H9 (cell line): ENCODE results near the gene GAD2. TPM values are rescaled to one million over a fixed set of nuclear protein-coding genes. Genes with fewer than 3 reads are reported as not detected.

ENCODE experiments used
- DNase-seq: peaks from one replicate; pipeline ENCODE4 v3.0.0-alpha.2; 2017
- H2AFZ ChIP-seq: one replicate; pipeline ENCODE4 v1.6.1; 2013; ENCODE audit warnings: mild to moderate bottlenecking, low read length, control low read depth, moderate library complexity
- H2AK5ac ChIP-seq: 2 replicates; pipeline ENCODE4 v1.6.1; 2013; ENCODE audit warnings: low read length, control low read depth, mixed read lengths; ENCODE audit not compliant: insufficient read length
- H2BK120ac ChIP-seq: one replicate; pipeline ENCODE4 v1.6.1; 2013; ENCODE audit warnings: low read depth, mild to moderate bottlenecking, low read length, control low read depth, inconsistent platforms; ENCODE audit not compliant: poor library complexity, severe bottlenecking
- H2BK12ac ChIP-seq: 2 replicates; pipeline ENCODE4 v1.6.1; 2013; ENCODE audit warnings: low read length, control low read depth, mixed read lengths, low read depth; ENCODE audit not compliant: insufficient read length
- H2BK15ac ChIP-seq: 2 replicates; pipeline ENCODE4 v1.6.1; 2013; ENCODE audit warnings: low read depth, low read length, control low read depth
- H2BK20ac ChIP-seq: one replicate; pipeline ENCODE4 v1.6.1; 2013; ENCODE audit warnings: low read depth, mild to moderate bottlenecking, low read length, control low read depth, inconsistent platforms; ENCODE audit not compliant: poor library complexity, severe bottlenecking
- H2BK5ac ChIP-seq: 2 replicates; pipeline ENCODE4 v1.6.1; 2013; ENCODE audit warnings: low read length, control low read depth, mixed read lengths; ENCODE audit not compliant: insufficient read length
- H3K14ac ChIP-seq: 2 replicates; pipeline ENCODE4 v1.6.1; 2013; ENCODE audit warnings: low read length, control low read depth; ENCODE audit not compliant: insufficient read depth
- H3K18ac ChIP-seq: 2 replicates; pipeline ENCODE4 v1.6.1; 2013; ENCODE audit warnings: low read depth, mild to moderate bottlenecking, mixed read lengths, low read length, control low read depth; ENCODE audit not compliant: insufficient read length
- H3K23ac ChIP-seq: 2 replicates; pipeline ENCODE4 v1.6.1; 2013; ENCODE audit warnings: low read length, control low read depth, mixed read lengths, low read depth; ENCODE audit not compliant: insufficient read length
- H3K23me2 ChIP-seq: 2 replicates; pipeline ENCODE4 v1.6.1; 2013; ENCODE audit warnings: low read depth, mild to moderate bottlenecking, mixed read lengths, low read length, control low read depth; ENCODE audit not compliant: insufficient read length, poor library complexity, severe bottlenecking
- H3K27ac ChIP-seq: 2 replicates; pipeline ENCODE4 v1.5.1; 2013; ENCODE audit warnings: low read length, control low read depth, mixed read lengths, low read depth; ENCODE audit not compliant: insufficient read length
- H3K27me3 ChIP-seq: 2 replicates; pipeline ENCODE4 v1.6.1; 2013; ENCODE audit warnings: low read length, control low read depth, inconsistent platforms; ENCODE audit not compliant: insufficient read depth
- H3K4ac ChIP-seq: 2 replicates; pipeline ENCODE4 v1.6.1; 2013; ENCODE audit warnings: low read depth, mild to moderate bottlenecking, control low read depth, inconsistent platforms, low read length, moderate library complexity
- H3K4me1 ChIP-seq: 2 replicates; pipeline ENCODE4 v1.6.1; 2013; ENCODE audit warnings: low read length, control low read depth, inconsistent platforms; ENCODE audit not compliant: insufficient read depth
- H3K4me2 ChIP-seq: 2 replicates; pipeline ENCODE4 v1.6.1; 2013; ENCODE audit warnings: low read length, control low read depth, mixed read lengths; ENCODE audit not compliant: insufficient read length, insufficient read depth
- H3K56ac ChIP-seq: 2 replicates; pipeline ENCODE4 v1.6.1; 2013; ENCODE audit warnings: low read depth, mild to moderate bottlenecking, mixed read lengths, low read length, control low read depth; ENCODE audit not compliant: insufficient read length
- H3K79me1 ChIP-seq: 2 replicates; pipeline ENCODE4 v1.6.1; 2013; ENCODE audit warnings: low read depth, mild to moderate bottlenecking, moderate library complexity, low read length, control low read depth, inconsistent platforms; ENCODE audit not compliant: insufficient read depth, poor library complexity, severe bottlenecking
- H3K79me2 ChIP-seq: 2 replicates; pipeline ENCODE4 v1.6.1; 2013; ENCODE audit warnings: low read length, control low read depth, inconsistent platforms; ENCODE audit not compliant: insufficient read depth
- H3K9ac ChIP-seq: 2 replicates; pipeline ENCODE4 v1.6.1; 2013; ENCODE audit warnings: low read length, control low read depth, mixed read lengths; ENCODE audit not compliant: insufficient read length; ENCODE audit errors: extremely low read depth
- H3K9me3 ChIP-seq: one replicate; pipeline ENCODE4 v1.6.1; 2013; ENCODE audit warnings: low read depth, low read length, inconsistent platforms; ENCODE audit not compliant: control insufficient read depth
- H3T11ph ChIP-seq: one replicate; pipeline ENCODE4 v1.6.1; 2013; ENCODE audit warnings: mild to moderate bottlenecking, low read length, control low read depth, inconsistent platforms
- H4K20me1 ChIP-seq: one replicate; pipeline ENCODE4 v1.6.1; 2013; ENCODE audit not compliant: control insufficient read depth, insufficient read length, insufficient read depth
- H4K5ac ChIP-seq: 2 replicates; pipeline ENCODE4 v1.6.1; 2013; ENCODE audit warnings: low read depth, mild to moderate bottlenecking, mixed read lengths, low read length, control low read depth; ENCODE audit not compliant: insufficient read length
- H4K8ac ChIP-seq: replicated peaks from 2 replicates; pipeline ENCODE4 v1.6.1; 2013; ENCODE audit warnings: low read length, control low read depth, mixed read lengths, low read depth; ENCODE audit not compliant: insufficient read length
- H4K91ac ChIP-seq: 2 replicates; pipeline ENCODE4 v1.6.1; 2013; ENCODE audit warnings: low read depth, mild to moderate bottlenecking, moderate library complexity, mixed read lengths, low read length, control low read depth; ENCODE audit not compliant: insufficient read length
- H3K27ac Mint-ChIP-seq, 3 experiments: 2 replicates in 2 of 3; 3 replicates in 1 of 3; pipeline ENCODE4 v1.8.0; 2020 to 2021; ENCODE audit warnings: mixed read lengths in 3 of 3, mild to moderate bottlenecking in 1 of 3, moderate library complexity in 1 of 3
- H3K27me3 Mint-ChIP-seq: 2 replicates; pipeline ENCODE4 v1.8.0; 2021; ENCODE audit warnings: low read depth, mild to moderate bottlenecking, moderate library complexity, mixed read lengths
- H3K36me3 Mint-ChIP-seq, 3 experiments: 2 replicates in 2 of 3; 3 replicates in 1 of 3; pipeline ENCODE4 v1.8.0; 2020 to 2021; ENCODE audit warnings: low read depth in 3 of 3, mixed read lengths in 3 of 3; ENCODE audit not compliant: insufficient read depth in 1 of 3
- H3K4me1 Mint-ChIP-seq, 2 experiments: 2 replicates each; pipeline ENCODE4 v1.8.0; 2020; ENCODE audit warnings: mixed read lengths in 2 of 2
- H3K4me3 Mint-ChIP-seq, 2 experiments: 2 replicates in 1 of 2; 3 replicates in 1 of 2; pipeline ENCODE4 v1.8.0; 2020 to 2021; ENCODE audit warnings: mild to moderate bottlenecking in 2 of 2, mixed read lengths in 2 of 2, moderate library complexity in 1 of 2
- H3K9me3 Mint-ChIP-seq, 2 experiments: 2 replicates in 1 of 2; 3 replicates in 1 of 2; pipeline ENCODE4 v1.8.0; 2020; ENCODE audit warnings: mild to moderate bottlenecking in 2 of 2, mixed read lengths in 2 of 2, moderate library complexity in 1 of 2
- WGBS: extraction: QIAGEN DNeasy Blood & Tissue Kit; methylation state at CpG from one replicate; pipeline ENCODE4 v1.1.7; 2013; ENCODE audit warnings: missing lambda C conversion rate, low lambda C conversion rate, mixed read lengths; ENCODE audit not compliant: insufficient read length; ENCODE audit errors: extremely low coverage; 5-methylcytosine and 5-hydroxymethylcytosine counted together
- total RNA-seq: library from RNA; stranded (reverse); gene quantifications from 2 replicates; pipeline ENCODE4 v1.2.1, GENCODE V29; 2021
- TF ChIP-seq, protein P1 (sequence below): fragments of 200-600 bp; sonication (generic); conservative IDR thresholded peaks from 3 replicates; pipeline ENCODE4 v1.8.0; 2021; ENCODE audit warnings: antibody characterized with exemption, mild to moderate bottlenecking

Gene GAD2
- total RNA-seq, 1 experiment from 2014 or later = 2.0 TPM

DNA sequence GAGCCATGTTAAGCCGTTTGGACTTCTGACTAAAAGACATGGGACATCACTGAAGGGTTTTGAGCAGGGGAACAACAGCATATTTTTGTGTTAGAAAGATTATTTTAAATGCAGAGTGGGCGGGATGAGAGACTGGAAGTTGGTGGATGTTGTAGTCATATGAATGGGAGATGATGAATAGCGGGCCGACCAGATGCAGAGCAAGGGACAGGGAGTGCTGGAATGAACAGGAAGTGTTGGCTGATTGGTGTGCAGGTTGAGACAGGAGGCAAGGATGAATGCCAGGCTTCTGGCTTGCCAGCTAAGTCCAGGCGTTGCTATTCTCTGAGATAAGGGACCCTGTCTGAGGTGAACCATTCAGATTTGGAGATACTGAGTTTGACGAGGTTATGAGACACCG lies 38.0 kb downstream of the GAD2 start:
- no peak overlapping the region for H3T11ph ChIP-seq
- H3K4me1 ChIP-seq = peaks cover 2% of the 10 kb centered on the region; the same call in 1 of the 2 replicates
- H3K27me3 Mint-ChIP-seq = no peaks in the 10 kb centered on the region; the same call in 1 of the 2 replicates
- H2BK120ac ChIP-seq = no peak overlapping the region
- H2BK20ac ChIP-seq = no peak overlapping the region
- no peak overlapping the region for H3K4ac ChIP-seq
- H3K9me3 Mint-ChIP-seq = peaks cover 0 to 5% of the 10 kb centered on the region in 2 experiments; a peak in 2 of 5 replicates
- H3K79me1 ChIP-seq = no peaks in the 10 kb centered on the region
- H3K18ac ChIP-seq = no peak overlapping the region
- H2AFZ ChIP-seq = no peak overlapping the region
- H3K9ac ChIP-seq = no peak overlapping the region
- no peak overlapping the region for H4K5ac ChIP-seq
- no peaks in the 10 kb centered on the region for H3K79me2 ChIP-seq
- H2BK5ac ChIP-seq = no peak overlapping the region
- H3K23ac ChIP-seq = no peak overlapping the region
- H3K27ac ChIP-seq = no peak overlapping the region
- no peaks in the 10 kb centered on the region for H3K27me3 ChIP-seq
- no CpG with 5 or more reads among the region's 7 CpGs for WGBS
- H3K14ac ChIP-seq = no peak overlapping the region
- no peak overlapping the region for H2AK5ac ChIP-seq
- H4K91ac ChIP-seq = no peak overlapping the region
- H4K20me1 ChIP-seq = no peaks in the 10 kb centered on the region
- peaks cover 6 to 16% of the 10 kb centered on the region in 2 experiments; a peak in 3 of 4 replicates for H3K4me1 Mint-ChIP-seq
- no peak overlapping the region for H4K8ac ChIP-seq
- TF ChIP-seq, protein P1, sequence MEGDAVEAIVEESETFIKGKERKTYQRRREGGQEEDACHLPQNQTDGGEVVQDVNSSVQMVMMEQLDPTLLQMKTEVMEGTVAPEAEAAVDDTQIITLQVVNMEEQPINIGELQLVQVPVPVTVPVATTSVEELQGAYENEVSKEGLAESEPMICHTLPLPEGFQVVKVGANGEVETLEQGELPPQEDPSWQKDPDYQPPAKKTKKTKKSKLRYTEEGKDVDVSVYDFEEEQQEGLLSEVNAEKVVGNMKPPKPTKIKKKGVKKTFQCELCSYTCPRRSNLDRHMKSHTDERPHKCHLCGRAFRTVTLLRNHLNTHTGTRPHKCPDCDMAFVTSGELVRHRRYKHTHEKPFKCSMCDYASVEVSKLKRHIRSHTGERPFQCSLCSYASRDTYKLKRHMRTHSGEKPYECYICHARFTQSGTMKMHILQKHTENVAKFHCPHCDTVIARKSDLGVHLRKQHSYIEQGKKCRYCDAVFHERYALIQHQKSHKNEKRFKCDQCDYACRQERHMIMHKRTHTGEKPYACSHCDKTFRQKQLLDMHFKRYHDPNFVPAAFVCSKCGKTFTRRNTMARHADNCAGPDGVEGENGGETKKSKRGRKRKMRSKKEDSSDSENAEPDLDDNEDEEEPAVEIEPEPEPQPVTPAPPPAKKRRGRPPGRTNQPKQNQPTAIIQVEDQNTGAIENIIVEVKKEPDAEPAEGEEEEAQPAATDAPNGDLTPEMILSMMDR = no peak
- no peak overlapping the region for H3K4me3 Mint-ChIP-seq
- H3K27ac Mint-ChIP-seq = no peak overlapping the region
- no peak overlapping the region for H3K4me2 ChIP-seq
- H2BK12ac ChIP-seq = no peak overlapping the region
- DNase-seq = no peak
- H3K23me2 ChIP-seq = no peaks in the 10 kb centered on the region
- no peaks in the 10 kb centered on the region; a peak in 1 of 7 replicates for H3K36me3 Mint-ChIP-seq
- no peak overlapping the region for H2BK15ac ChIP-seq
- no peaks in the 10 kb centered on the region for H3K9me3 ChIP-seq
- no peak overlapping the region for H3K56ac ChIP-seq
